GM19328 (cell line): ENCODE data around the gene CFAP73.
"Not testable (repeated sequence)": the region's sequence is repeated elsewhere in the genome, so short reads cannot be mapped to it uniquely, and the experiment has no call there.

Experiments
- ATAC-seq: cut with Tn5 transposase; IDR thresholded peaks from one replicate; pipeline ENCODE4 v1.9.1; 2021; ENCODE audit warnings: mild to moderate bottlenecking, moderate library complexity; ENCODE audit not compliant: unreplicated experiment

CFAP73 gene

GRCh38 chr12:113186666-113187325 is 37.3 kb downstream of the CFAP73 start:
- no peak for ATAC-seq

- ATAC-seq: no peak
Observed at GRCh38 chr12:113189361-113189760, 39.8 kb downstream of the CFAP73 start.

GRCh38 chr12:113190761-113191160 is 41.2 kb downstream of the CFAP73 start:
- no peak for ATAC-seq

- no peak for ATAC-seq
Observed at GRCh38 chr12:113191227-113191626, 41.7 kb downstream of the CFAP73 start.

- ATAC-seq: no peak
Observed at GRCh38 chr12:113194971-113195391, 45.5 kb downstream of the CFAP73 start.

- ATAC-seq: no peak
Observed at GRCh38 chr12:113195598-113195997, 46.1 kb downstream of the CFAP73 start.

GRCh38 chr12:113196582-113196981 is 47.1 kb downstream of the CFAP73 start:
- no peak for ATAC-seq

- peak; percentile 76 for ATAC-seq
Observed at GRCh38 chr12:113196990-113197389, 47.5 kb downstream of the CFAP73 start.

GRCh38 chr12:113197518-113198077 is 48.1 kb downstream of the CFAP73 start:
- ATAC-seq: no peak

GRCh38 chr12:113198296-113198695 is 48.8 kb downstream of the CFAP73 start:
- ATAC-seq: no peak

GRCh38 chr12:113200021-113200797 is 50.7 kb downstream of the CFAP73 start:
- no peak for ATAC-seq

GRCh38 chr12:113201187-113202177 is 52.0 kb downstream of the CFAP73 start:
- ATAC-seq: no peak

- ATAC-seq: no peak
Observed at GRCh38 chr12:113202300-113203075, 53.0 kb downstream of the CFAP73 start.

GRCh38 chr12:113203852-113204760 is 54.6 kb downstream of the CFAP73 start:
- no peak for ATAC-seq

- ATAC-seq: no peak
Observed at GRCh38 chr12:113204804-113205203, 55.3 kb downstream of the CFAP73 start.

GRCh38 chr12:113206802-113207201 is 57.3 kb downstream of the CFAP73 start:
- not testable (repeated sequence) for ATAC-seq

- ATAC-seq: no peak
Observed at GRCh38 chr12:113207613-113208040, 58.1 kb downstream of the CFAP73 start.

GRCh38 chr12:113208041-113208934 is 58.8 kb downstream of the CFAP73 start:
- ATAC-seq: peak; percentile 75
